Measurements from ENCODE around the gene STX16.

STX16 gene

DNA sequence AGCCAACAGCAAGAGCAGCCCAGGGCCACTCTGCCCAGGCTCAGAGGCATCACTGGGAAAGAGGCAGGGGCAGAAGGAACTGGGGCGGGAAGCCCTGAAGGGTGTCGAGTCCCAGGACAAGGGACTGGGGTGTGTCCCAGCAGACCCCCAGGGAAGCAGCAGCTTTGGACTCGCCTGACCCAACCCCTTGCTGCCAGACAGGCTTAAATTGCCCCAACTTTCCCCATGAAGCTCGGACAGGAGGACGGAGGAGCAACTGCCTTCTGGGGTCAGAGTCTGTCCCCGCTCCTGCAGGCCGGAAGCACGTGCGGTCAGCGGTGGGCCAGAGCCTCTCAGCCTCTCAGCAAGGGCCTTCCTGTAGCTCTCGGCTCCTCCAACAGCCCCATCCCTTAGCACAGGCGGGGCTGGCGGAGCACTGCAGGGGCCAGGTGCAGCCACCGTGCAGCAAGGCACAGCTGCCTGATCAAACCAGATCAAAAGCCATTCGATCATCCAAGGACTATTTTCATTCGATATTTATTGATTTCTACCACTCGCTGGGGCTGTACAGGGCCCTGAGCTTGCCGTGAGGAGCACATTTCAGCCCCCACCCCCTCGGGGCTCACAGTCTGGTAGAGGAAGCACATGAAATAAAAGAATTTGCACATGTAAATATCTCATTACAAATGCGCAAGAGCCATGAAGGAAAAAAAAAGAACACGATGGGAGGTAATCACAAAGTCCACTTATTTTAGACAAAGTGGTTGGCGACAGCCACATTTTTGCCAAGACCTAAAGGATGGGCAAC, 31.8 kb upstream of the STX16 start:
- DNase-seq = no peak

DNA sequence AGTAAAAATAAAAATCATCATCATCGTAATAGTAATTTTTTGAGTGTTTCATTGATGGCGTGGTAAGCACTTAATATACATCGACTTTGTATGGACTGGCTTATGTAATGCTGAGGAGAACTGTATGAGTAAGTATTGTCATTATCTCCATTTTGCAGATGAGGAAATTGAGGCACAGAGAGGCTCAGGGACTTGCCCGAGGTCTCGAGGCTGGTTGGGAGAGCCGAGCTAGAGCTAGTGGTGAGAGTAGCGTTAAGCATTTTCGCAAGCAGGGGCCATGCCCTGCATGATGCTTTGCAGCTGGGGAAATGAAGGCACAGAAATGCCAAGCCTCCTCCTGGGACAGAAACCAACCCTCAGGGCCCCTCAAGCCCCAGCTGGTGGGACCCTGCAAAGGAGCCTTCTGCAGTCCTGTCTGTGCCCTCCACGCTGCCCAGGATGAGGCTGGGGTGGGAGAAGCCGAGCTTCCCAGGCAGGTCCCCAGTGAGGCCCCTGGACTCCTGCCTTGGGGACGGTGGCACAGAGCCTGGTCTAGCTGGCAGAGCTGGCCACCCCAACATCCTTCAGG, 31.1 kb upstream of the STX16 start:
- no peak for DNase-seq

DNA sequence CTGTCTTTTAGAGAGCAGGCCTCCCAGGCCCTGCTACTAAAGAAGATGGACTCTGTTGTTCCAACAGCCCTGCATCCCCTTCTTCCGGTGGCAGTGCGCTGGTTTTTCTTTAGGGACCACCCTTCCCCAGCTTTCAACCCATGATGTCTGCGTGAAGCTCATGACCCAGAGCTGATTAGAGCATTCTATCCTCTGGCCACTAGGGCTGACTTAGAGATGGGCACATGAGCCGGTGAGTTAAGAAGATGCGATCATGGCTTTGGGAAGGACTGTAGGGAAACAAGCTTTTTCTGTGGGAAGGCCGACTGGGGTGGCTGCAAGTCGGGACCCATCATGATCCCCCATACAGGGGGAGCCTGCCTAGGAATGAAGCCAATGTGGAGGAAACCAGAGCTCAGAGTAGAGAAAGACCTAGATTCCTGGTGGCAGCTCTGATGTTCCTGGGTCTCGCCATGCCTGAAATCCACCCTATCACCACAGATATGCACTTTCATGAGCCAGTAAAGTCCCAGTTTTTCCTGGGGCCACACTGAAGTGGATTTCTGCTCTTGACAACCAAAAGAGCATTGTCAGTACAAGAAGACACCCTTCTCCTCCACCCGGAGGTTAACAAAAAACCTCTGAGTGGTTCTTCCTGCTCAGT, 29.1 kb upstream of the STX16 start:
- no peak for DNase-seq

DNA sequence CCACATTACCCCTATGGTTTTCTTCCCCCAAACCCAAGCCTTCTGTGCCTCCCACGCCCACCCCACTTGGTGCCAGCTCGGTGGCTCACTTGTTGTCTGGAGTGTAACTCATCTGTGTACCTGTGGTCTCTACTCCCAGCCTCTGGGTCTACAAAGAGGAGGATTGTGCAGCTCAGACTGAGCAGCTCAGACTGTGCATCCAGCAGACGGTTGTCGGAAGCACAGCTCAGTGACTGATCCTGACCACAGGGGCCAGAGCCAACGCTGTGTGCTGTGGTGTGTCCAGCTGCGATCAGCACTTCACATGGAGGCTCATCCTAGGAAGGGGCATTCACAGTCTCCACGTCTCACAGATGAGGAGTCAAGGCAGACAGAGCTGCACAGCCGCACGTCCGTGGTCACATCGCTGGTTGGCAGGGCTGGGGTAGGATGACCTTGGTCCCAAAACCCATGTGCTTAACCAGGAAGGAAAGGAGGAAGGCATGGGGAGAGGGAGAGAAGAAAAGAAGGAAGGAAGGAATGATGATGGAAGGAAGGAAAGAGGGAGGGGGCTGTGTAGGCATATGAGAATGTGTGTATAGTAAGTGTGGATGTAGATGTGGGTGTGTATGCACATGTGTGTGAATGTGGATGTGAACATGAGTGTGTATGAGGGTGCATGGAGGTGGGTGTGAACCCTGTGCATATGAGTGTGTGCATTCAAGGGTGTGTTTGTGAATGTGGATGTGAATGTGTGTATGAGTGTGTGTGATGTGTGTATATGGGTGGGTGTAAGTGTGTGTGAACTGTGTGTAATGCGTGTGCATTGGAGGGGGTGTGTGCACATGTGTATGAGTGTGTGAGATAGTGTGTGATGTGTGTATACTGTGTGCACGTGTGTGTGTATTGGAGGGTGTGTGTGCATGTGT, 28.2 kb upstream of the STX16 start:
- no peak for DNase-seq

GRCh38 chr20:58623579-58624473, 27.3 kb upstream of the STX16 start:
- no peak for DNase-seq

DNA sequence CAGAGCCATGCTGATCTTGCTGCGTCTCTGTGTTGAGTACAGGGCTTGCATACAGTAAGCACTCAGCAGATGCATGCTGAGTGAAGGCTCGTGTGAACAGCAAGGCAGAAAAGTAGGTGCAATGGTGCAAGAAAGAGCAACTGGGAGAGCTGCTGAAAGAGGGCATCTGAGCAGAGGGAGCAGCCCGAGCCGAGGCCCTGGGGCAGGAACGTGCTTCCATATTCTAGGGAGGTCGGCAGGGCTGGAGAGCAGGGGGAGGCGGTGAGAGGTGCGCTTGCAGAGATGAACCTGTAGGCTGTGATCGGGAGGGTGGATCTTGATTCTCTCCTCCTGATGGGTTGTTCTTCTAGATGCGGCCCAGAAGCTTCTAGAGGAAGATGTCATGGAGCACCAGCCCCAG, 26.4 kb upstream of the STX16 start:
- DNase-seq = no peak

DNA sequence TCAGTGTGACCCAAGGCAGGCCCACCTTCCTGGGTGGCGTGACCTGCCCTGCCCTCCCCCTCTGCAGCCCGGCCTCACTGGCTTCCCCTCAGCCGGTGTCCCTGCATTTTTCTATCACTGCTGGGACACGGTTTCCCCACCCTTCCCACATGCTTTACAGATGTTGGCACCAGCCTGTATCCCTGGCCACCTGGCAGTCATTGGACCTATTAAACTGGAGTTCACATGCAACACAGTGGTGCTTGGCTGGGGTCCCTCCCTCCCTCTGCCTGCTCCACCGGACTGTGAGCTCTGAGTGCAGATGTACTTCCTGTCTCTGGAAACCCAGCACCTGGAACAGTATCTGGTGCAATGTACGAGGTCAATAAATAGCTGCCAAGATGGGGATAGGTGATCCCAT, 25.5 kb upstream of the STX16 start:
- no peak for DNase-seq

- DNase-seq = no peak
Measured at GRCh38 chr20:58626051-58626450, 25.0 kb upstream of the STX16 start.

DNA sequence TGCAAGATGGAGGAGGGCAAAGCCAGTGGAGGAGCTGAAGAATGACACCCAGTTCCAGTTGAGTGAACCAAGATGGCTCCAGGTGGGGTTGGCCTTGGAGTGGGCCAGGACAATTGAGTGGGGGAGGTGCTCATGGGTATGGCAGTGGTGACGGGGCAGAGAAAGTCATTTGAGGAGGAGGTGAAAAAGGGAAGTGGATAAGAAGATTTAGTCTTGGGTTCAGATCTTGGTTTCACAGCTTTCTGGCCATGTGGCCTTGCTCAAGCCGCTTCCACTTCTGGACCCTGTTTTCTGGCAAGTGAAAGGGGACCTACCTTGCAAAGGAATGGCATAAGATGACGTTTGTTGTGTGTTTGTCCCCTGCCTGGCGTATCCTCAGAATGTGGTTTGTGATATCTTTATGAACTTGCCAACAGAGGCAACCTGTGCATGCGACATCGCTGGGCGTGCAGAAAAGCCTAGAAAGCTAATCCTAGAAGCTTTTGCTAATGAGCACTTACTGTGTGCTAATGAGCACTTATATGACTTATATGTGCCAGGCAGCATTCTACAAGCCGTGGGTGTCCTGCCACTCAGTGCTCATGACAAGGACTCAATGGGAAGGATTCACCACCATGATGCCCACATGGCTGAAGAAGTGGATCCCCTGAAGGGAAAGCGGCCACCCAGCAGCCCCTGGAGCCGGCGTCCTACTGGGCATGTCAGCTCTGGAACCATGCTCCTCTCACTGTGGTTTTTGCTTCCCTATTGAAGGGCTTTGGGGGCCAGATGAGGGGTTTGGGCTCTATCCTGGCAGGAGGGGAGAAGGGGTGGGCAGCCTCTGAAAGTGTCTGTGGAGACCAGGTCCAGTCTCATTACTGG, 23.6 kb upstream of the STX16 start:
- no peak for DNase-seq

DNA sequence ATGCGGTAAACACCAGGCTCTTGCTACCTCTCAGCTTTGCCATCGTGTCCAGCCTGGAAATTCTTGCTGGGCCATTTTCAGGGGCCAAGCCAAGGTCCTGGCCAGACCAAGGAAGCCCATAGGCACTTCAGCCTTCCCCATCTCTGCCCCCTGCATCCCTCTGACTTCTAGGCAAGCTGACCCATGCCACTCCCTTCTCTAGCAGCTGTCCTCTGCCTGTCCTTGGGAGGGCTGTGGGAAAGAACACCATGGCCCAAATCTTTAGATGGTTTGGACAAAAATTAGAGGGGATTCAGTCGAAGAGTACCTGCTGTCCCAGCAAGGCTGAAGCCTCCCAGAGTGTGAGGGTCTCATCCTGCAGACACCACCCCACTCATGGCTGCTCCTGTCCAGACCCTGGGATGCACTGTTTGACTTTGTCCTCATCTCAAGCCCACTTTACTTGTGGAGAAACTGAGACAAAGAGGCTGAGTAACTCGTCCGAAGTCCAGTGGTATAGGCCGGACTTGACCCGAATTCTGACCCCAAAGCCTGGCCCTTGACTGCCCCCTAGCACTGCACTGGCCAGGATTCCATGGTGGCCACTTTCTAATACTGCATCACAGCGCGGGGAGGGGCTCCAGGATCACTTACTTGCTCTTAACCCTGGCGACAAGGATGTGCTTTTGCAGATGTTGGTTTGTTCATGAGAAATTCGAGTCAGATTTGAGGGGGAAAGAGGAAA, 22.4 kb upstream of the STX16 start:
- no peak for DNase-seq

DNA sequence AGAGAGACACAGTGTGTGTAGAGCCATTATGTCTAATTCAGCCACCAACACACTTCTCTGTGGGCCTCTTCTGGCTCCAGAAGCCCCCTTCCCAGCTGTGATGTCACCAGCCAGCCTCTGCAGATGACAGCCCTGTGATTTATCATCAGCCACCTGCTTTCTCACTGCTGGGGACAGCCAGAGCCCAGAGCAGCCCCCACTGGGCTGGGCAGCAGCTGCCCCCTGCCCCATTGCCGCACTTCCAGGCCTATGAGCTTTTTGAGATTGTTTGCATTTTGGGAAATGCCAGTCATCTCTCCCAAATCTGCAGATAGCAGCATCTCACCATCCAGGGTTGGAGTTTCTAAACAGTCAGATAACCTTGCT, 21.9 kb upstream of the STX16 start:
- DNase-seq = no peak

DNA sequence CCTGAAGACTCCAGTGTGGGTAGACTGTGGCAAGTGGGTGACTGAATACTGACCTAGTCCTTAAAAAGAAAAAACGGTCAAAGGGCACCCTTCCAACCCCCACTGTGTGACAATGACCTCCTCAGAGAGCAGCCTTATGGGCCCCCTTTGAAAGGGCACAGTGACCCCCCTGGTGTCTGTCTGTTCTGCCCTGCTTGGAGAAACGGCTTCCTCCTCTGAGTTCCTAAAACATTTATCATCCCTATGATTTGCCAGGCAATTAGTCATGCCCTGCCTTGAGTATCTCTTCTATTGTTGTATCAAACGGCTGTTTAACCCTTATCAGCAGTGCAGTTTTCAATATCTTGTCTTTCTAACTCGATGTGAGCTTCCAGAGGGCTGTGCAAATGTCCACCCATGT, 21.0 kb upstream of the STX16 start:
- no peak for DNase-seq

GRCh38 chr20:58633161-58634053, 17.7 kb upstream of the STX16 start:
- DNase-seq = no peak

- DNase-seq = no peak
Measured at GRCh38 chr20:58634059-58634458, 17.0 kb upstream of the STX16 start.

DNA sequence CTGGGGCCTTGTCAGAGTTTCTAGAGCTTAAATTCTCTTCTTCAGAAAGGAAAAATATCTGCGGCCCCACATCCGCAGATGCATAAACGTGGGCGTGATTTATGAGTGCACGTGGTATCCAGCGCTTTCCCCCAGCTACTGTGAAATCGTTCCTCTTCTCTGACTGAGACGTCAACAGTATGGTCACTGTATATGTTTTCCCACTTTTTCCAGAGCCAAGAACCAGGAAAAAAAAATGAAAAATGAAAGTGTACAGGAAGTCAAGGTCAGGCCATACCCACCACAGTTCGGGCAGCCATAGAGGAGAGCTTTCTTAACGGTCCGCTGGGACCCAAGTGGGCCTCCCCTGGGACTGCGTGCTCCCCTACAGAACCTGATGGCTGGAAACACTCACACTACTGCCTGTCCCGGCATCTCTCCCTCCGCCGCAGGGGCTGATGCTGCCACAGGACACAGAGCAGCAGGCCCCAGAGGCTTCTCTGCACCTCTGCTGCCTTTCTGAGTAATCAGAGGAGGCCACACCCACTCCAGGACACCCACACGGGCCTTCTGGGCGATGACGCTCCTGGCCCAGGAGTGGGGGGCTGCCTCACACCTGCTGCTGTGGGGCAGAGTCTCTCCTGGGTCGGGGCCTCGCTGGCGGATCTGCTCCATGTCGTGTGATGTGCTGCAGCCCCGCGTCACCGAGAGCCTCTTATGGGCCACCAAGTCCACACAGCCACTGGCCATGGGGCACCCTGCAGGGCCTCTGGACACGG, 16.4 kb upstream of the STX16 start:
- DNase-seq = no peak

DNA sequence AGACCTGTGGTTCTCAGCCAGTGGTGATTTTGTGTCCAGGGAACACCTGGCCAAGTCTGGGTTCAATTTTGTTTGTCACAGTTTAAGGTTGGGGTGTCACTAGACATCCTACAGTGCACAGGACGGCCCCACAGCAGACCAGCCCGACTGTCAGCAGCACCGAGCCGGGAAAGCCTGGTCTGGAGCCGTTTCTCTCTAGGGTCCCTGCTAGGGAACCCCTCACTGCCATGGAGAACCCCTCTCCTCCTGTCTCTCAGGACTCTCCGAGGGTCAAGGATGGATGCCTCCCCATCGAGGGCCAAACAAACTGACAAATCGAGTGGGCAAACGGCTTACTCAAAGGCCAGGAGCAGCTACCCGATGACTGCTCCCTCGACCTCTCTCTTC, 15.8 kb upstream of the STX16 start:
- no peak for DNase-seq

DNA sequence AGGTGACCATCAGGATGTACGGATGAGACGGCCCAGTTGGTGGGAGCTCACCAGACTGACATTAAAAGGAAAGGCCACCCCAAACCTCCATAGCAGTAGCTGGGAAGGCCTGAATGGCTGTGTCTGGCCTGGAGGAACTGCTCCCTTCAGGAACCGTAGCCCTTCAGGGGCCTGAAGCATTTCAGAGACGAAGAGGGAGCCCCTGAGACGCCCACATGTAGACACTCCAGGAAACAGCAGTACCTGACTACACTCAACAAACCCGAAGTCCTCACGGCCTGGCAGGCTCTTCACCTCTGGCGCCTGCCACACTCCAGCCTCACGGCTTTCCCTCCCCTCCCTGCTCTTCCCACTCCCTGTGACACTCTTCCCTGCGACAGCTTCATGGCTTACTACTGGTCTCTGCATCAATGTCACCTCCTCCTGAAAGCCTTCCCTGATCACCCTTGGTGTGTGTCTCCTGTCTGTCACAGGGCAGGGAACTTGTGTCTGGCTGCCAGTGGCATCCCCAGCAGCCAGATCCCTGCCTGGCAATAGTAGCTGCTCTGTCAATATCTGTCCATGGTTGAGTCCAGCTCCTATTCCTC, 14.6 kb upstream of the STX16 start:
- no peak for DNase-seq

DNA sequence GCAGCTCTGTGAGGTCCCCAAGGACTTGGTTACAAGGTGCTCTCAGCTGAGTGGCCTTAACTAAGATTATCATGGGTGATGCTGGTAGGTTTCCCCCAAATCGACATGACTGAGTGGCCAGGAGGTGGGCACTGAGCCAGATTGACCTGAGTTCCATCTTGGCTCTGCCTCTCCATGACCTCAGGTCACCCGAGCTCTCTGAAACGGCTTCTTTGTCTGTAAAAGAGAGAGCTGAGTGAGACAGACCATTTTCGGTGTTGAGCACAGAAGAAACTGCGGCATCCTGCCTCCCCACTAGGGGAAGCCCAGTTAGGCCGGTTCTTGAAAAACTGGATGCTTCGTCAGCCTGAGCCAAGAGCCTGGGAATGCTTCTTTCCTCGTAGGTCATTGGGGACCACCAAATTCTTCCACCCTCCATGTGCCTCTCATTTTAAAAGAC, 14.1 kb upstream of the STX16 start:
- DNase-seq = no peak

Measured in NCI-H1436 treated with DMSO at 0.1 percent for 48 hours (cell line).